HCT116 (cell line): ENCODE data around the gene ACTL9. TPM values are rescaled to one million over a fixed set of nuclear protein-coding genes. Genes with fewer than 3 reads are reported as not detected.

Experiments
- ATAC-seq: fragments of 200-7000 bp; cut with Tn5 transposase; 2 replicates; pipeline ENCODE4 v1.9.1; 2020; ENCODE audit warnings: mild to moderate bottlenecking, moderate library complexity
- BruUV-seq: library from RNA; stranded (reverse); fragments of 400-500 nt; replicated peaks from 2 replicates; lab custom pipeline; 2021; lab: Mats Ljungman, UMichigan
- CTCF ChIA-PET: fragments of 300-600 bp; sonication (Branson Sonifier 250); formaldehyde crosslinking; loops from one replicate; lab custom pipeline; 2021; ENCODE audit warnings: antibody characterized with exemption; lab: Charles Lee
- POLR2A ChIA-PET: fragments of 300-600, 350-600 bp; sonication (Branson Sonifier 250); formaldehyde crosslinking; loops from one replicate; lab custom pipeline; 2021; ENCODE audit warnings: antibody characterized with exemption; lab: Charles Lee
- RAD21 ChIA-PET, 2 experiments: fragments of 300-600 bp; sonication (Branson Sonifier 250); formaldehyde crosslinking; loops; one replicate each; lab custom pipeline; 2023; ENCODE audit warnings: low total read pairs in 2 of 2; ENCODE audit not compliant: uncharacterized antibody in 2 of 2, unreplicated experiment in 2 of 2, low non-redundant PET in 1 of 2; lab: Charles Lee
- DNase-seq: peaks from one replicate; pipeline ENCODE4 v3.0.0-alpha.2; 2010; ENCODE audit warnings: low read depth, low spot score
- H2AFZ ChIP-seq: fragments of 200-600 bp; shearing (Covaris generic), sonication (generic); 2 replicates; pipeline ENCODE4 v1.6.1; 2017; ENCODE audit warnings: low read depth, mixed run types, mixed read lengths, antibody characterized with exemption, low read length; ENCODE audit not compliant: poor library complexity, severe bottlenecking
- H3K27ac ChIP-seq: 2 replicates; pipeline ENCODE4 v1.5.1; 2012; ENCODE audit warnings: low read depth, low read length
- H3K27me3 ChIP-seq: fragments of 200-600 bp; sonication (generic); 2 replicates; pipeline ENCODE4 v1.6.1; 2016; ENCODE audit warnings: mixed run types, low read length, mixed read lengths; ENCODE audit not compliant: insufficient read depth
- H3K36me3 ChIP-seq, 2 experiments: fragments of 200-500 bp in 1 of 2; fragments of 200-600 bp in 1 of 2; sonication (Bioruptor generic) in 1 of 2; sonication (generic) in 1 of 2; 2 replicates each; pipeline versions ENCODE4 v1.5.1 to v1.6.1; 2014 to 2016; ENCODE audit warnings: low read length in 2 of 2, inconsistent platforms in 1 of 2, mixed read lengths in 1 of 2, mixed run types in 1 of 2; ENCODE audit not compliant: insufficient read depth in 2 of 2, control insufficient read depth in 1 of 2
- H3K4me1 ChIP-seq, 2 experiments: fragments of 200-600 bp in 1 of 2; sonication (generic) in 1 of 2; 2 replicates each; pipeline versions ENCODE4 v1.5.1 to v1.6.1; 2012 to 2017; ENCODE audit warnings: low read length in 2 of 2, inconsistent platforms in 1 of 2, mild to moderate bottlenecking in 1 of 2, mixed read lengths in 1 of 2, mixed run types in 1 of 2, moderate library complexity in 1 of 2; ENCODE audit not compliant: insufficient read depth in 2 of 2, control insufficient read depth in 1 of 2
- H3K4me2 ChIP-seq: fragments of 200-600 bp; sonication (generic); 2 replicates; pipeline ENCODE4 v1.6.1; 2017; ENCODE audit warnings: mixed run types, low read length, mixed read lengths
- H3K4me3 ChIP-seq, 2 experiments: fragments of 200-600 bp in 1 of 2; sonication (generic) in 1 of 2; replicated peaks in 1 of 2; 2 replicates each; pipeline ENCODE4 v1.5.1; 2011 to 2016; ENCODE audit warnings: low read length in 2 of 2, control low read depth in 1 of 2, low read depth in 1 of 2, mild to moderate bottlenecking in 1 of 2, mixed read lengths in 1 of 2, mixed run types in 1 of 2
- H3K79me2 ChIP-seq: fragments of 200-600 bp; sonication (generic); 2 replicates; pipeline ENCODE4 v1.6.1; 2017; ENCODE audit warnings: mild to moderate bottlenecking, mixed run types, low read length, moderate library complexity, mixed read lengths; ENCODE audit not compliant: insufficient read depth
- H3K9ac ChIP-seq: fragments of 200-600 bp; sonication (generic); 2 replicates; pipeline ENCODE4 v1.6.1; 2016; ENCODE audit warnings: low read length, mixed read lengths
- H3K9me2 ChIP-seq: fragments of 200-600 bp; sonication (generic), shearing (Covaris generic); 2 replicates; pipeline ENCODE4 v1.6.1; 2017; ENCODE audit warnings: mixed run types, mild to moderate bottlenecking, moderate library complexity; ENCODE audit not compliant: insufficient read depth
- H3K9me3 ChIP-seq, 2 experiments: fragments of 200-500 bp in 1 of 2; fragments of 200-600 bp in 1 of 2; sonication (Bioruptor generic) in 1 of 2; sonication (generic) in 1 of 2; 2 replicates each; pipeline ENCODE4 v1.6.1; 2014 to 2017; ENCODE audit warnings: low read length in 2 of 2, mixed read lengths in 2 of 2, inconsistent platforms in 1 of 2, low read depth in 1 of 2, mild to moderate bottlenecking in 1 of 2, mixed run types in 1 of 2, moderate library complexity in 1 of 2; ENCODE audit not compliant: control insufficient read depth in 1 of 2, insufficient read depth in 1 of 2
- H4K20me1 ChIP-seq: fragments of 200-600 bp; sonication (generic), shearing (Covaris generic); 2 replicates; pipeline ENCODE4 v1.6.1; 2017; ENCODE audit warnings: mixed run types, mild to moderate bottlenecking, moderate library complexity; ENCODE audit not compliant: insufficient read depth
- ATF3 ChIP-seq: IDR thresholded peaks from 2 replicates; pipeline ENCODE4 v1.6.1; 2012
- CTCF ChIP-seq, 3 experiments: fragments of 200-600 bp in 1 of 3; sonication (generic) in 1 of 3; IDR thresholded peaks in 2 of 3; conservative IDR thresholded peaks in 1 of 3; 2 replicates each; pipeline ENCODE4 v1.5.1; 2012 to 2017; ENCODE audit warnings: low read depth in 2 of 3, low read length in 2 of 3, antibody characterized with exemption in 1 of 3, borderline replicate concordance in 1 of 3, control low read depth in 1 of 3, mild to moderate bottlenecking in 1 of 3, mixed read lengths in 1 of 3, mixed run types in 1 of 3, moderate library complexity in 1 of 3; ENCODE audit not compliant: insufficient read depth in 1 of 3
- ELF1 ChIP-seq: IDR thresholded peaks from 2 replicates; pipeline ENCODE4 v1.6.1; 2012; ENCODE audit warnings: low read depth, borderline replicate concordance
- MAX ChIP-seq: IDR thresholded peaks from 2 replicates; pipeline ENCODE4 v1.6.1; 2012
- POLR2A ChIP-seq: IDR thresholded peaks from 2 replicates; pipeline ENCODE4 v1.7.0; 2011; ENCODE audit warnings: borderline replicate concordance; ENCODE audit not compliant: insufficient read depth, insufficient read length; ENCODE audit errors: extremely low read depth
- RAD21 ChIP-seq: IDR thresholded peaks from 2 replicates; pipeline ENCODE4 v1.6.1; 2012; ENCODE audit warnings: low read depth, mild to moderate bottlenecking
- REST ChIP-seq: IDR thresholded peaks from 2 replicates; pipeline ENCODE4 v1.6.1; 2012; ENCODE audit warnings: low read depth
- YY1 ChIP-seq: IDR thresholded peaks from 2 replicates; pipeline ENCODE4 v1.6.1; 2011; ENCODE audit warnings: low read length, low read depth, moderate library complexity, mild to moderate bottlenecking; ENCODE audit not compliant: insufficient replicate concordance; ENCODE audit errors: extremely low read depth
- ZBTB33 ChIP-seq: IDR thresholded peaks from 2 replicates; pipeline ENCODE4 v1.6.1; 2011; ENCODE audit warnings: mild to moderate bottlenecking, low read length, moderate library complexity; ENCODE audit not compliant: insufficient replicate concordance; ENCODE audit errors: extremely low read depth
- ZNF274 ChIP-seq: fragments of 200-500 bp; sonication (Bioruptor generic); IDR thresholded peaks from 2 replicates; pipeline ENCODE4 v1.6.1; 2014; ENCODE audit warnings: mild to moderate bottlenecking, low read depth, low read length, inconsistent platforms
- intact Hi-C: fragments of 100-400 bp; cut with micrococcal nuclease; formaldehyde crosslinking; loops from 2 replicates; pipeline ENCODE4 v1.10.0; 2022
- total RNA-seq: library from RNA; stranded (reverse); gene quantifications from one replicate; pipeline ENCODE4 v1.2.1, GENCODE V29; 2021; ENCODE audit not compliant: unreplicated experiment

Gene ACTL9
- total RNA-seq, 1 experiment from 2014 or later = not detected

GRCh38 chr19:8695501-8695900 lies 3.1 kb downstream of the ACTL9 start:
- ChIA-PET RAD21 (no interaction called here), POLR2A (no interaction called here), CTCF (no interaction called here)
- DNase-seq (no peak), ATAC-seq (no peak)
- H3K27ac ChIP-seq = no peak overlapping the region
- H3K9ac ChIP-seq = no peak overlapping the region
- no peak overlapping the region for H3K4me3 ChIP-seq
- H3K36me3 ChIP-seq = no peaks in the 10 kb centered on the region
- no peak overlapping the region for H3K4me2 ChIP-seq
- H4K20me1 ChIP-seq = no peaks in the 10 kb centered on the region
- no peaks in the 10 kb centered on the region; a peak in 1 of 4 replicates for H3K4me1 ChIP-seq
- H3K79me2 ChIP-seq = no peaks in the 10 kb centered on the region
- H2AFZ ChIP-seq = no peak overlapping the region
- TF ChIP-seq POLR2A (no peak), YY1 (no peak), REST (no peak), MAX (no peak), RAD21 (no peak), ZNF274 (no peak), ATF3 (no peak), CTCF (IDR thresholded peaks at IDR 0.05 in 2 of 3, conservative IDR thresholded peaks at IDR 0.05 in 1 of 3; ENCODE audit: borderline replicate concordance in 1 of 3, insufficient read depth in 1 of 3, low read depth in 2 of 3, low read length in 2 of 3) (no peak), ELF1 (no peak), ZBTB33 (no peak)
- H3K27me3 ChIP-seq = peaks cover 13% of the 10 kb centered on the region; the same call in 1 of the 2 replicates
- H3K9me2 ChIP-seq = no peaks in the 10 kb centered on the region
- no peaks in the 10 kb centered on the region for H3K9me3 ChIP-seq
- no TSS peak for BruUV-seq
- intact Hi-C loops = loop anchor here (2.0 kb wide), 1 partner anchor 115 kb away; no protein-coding TSS in a partner anchor
